Bronchial epithelial cell (primary cell): Measurements from ENCODE around the gene RALY. TPM values are rescaled to one million over a fixed set of nuclear protein-coding genes. Genes with fewer than 3 reads are reported as not detected.

Experiments used
- DNase-seq: peaks from one replicate; pipeline ENCODE4 v3.0.0-alpha.2; 2010; ENCODE audit warnings: low read depth
- FAIRE-seq: peaks from 2 replicates; lab custom pipeline; 2011; peaks lifted over from hg19 to GRCh38; lab: Jason Lieb, UNC
- H3K27me3 ChIP-seq: 2 replicates; pipeline ENCODE4 v1.5.1; 2011; ENCODE audit warnings: low read length; ENCODE audit not compliant: control insufficient read depth, insufficient read depth
- H3K36me3 ChIP-seq: 2 replicates; pipeline ENCODE4 v1.5.1; 2011; ENCODE audit warnings: low read length; ENCODE audit not compliant: control insufficient read depth, insufficient read depth
- H3K4me3 ChIP-seq: 2 replicates; pipeline ENCODE4 v1.5.1; 2011; ENCODE audit warnings: mild to moderate bottlenecking, low read depth, low read length, control low read depth
- CTCF ChIP-seq: IDR thresholded peaks from 2 replicates; pipeline ENCODE4 v1.5.1; 2011; ENCODE audit warnings: mild to moderate bottlenecking, moderate library complexity, low read length, control low read depth, inconsistent platforms; ENCODE audit not compliant: insufficient read depth, severe bottlenecking
- total RNA-seq: library from RNA; depleted of rRNA; stranded (reverse); fragments of >200 nt; gene quantifications from 2 replicates; pipeline ENCODE4 v1.2.1, GENCODE V29; 2014

RALY gene
- 75.0 and 96.4 TPM in 2 replicates for total RNA-seq

- no peaks in the 10 kb centered on the region for H3K36me3 ChIP-seq
- peak within 1 kb of the TSS; percentile 75 for H3K4me3 ChIP-seq
- no peaks in the 10 kb centered on the region for H3K27me3 ChIP-seq
- FAIRE-seq (no peak), DNase-seq (peak; percentile 90)
- TF ChIP-seq CTCF: no peak
These were observed at the start of gene RALY for GRCh38 chr20:33993576-33994221. Gene RALY (plus strand): TSS chr20:33993911. CDS start chr20:34072075, 78,164 bp downstream.

- Histone ChIP-seq H3K27me3 (no peaks in the 10 kb centered on the region), H3K36me3 (no peaks in the 10 kb centered on the region), H3K4me3 (no peak overlapping the region)
- DNase-seq (no peak), FAIRE-seq (peak; percentile 62)
- TF ChIP-seq CTCF: no peak
These were observed 48.8 kb upstream of the RALY start for GRCh38 chr20:33944914-33945313.

- peak; percentile 88 for DNase-seq
- Histone ChIP-seq H3K27me3 (no peaks in the 10 kb centered on the region), H3K36me3 (no peaks in the 10 kb centered on the region), H3K4me3 (no peak overlapping the region)
- TF ChIP-seq CTCF: no peak
- FAIRE-seq: no peak
These were observed 48.2 kb upstream of the RALY start for GRCh38 chr20:33945391-33946081.

GRCh38 chr20:33947709-33948295 is 45.9 kb upstream of the RALY start:
- FAIRE-seq (no peak), DNase-seq (peak; percentile 51)
- Histone ChIP-seq H3K36me3 (no peaks in the 10 kb centered on the region), H3K27me3 (no peaks in the 10 kb centered on the region), H3K4me3 (no peak overlapping the region)
- peak; percentile 55 for TF ChIP-seq CTCF

GRCh38 chr20:33948480-33948879 is 45.2 kb upstream of the RALY start:
- no peak overlapping the region for H3K4me3 ChIP-seq
- TF ChIP-seq CTCF: no peak
- no peaks in the 10 kb centered on the region for H3K36me3 ChIP-seq
- no peaks in the 10 kb centered on the region for H3K27me3 ChIP-seq
- no peak for DNase-seq
- no peak for FAIRE-seq
